Measurements from ENCODE around the gene KRI1.

KRI1 gene

DNA sequence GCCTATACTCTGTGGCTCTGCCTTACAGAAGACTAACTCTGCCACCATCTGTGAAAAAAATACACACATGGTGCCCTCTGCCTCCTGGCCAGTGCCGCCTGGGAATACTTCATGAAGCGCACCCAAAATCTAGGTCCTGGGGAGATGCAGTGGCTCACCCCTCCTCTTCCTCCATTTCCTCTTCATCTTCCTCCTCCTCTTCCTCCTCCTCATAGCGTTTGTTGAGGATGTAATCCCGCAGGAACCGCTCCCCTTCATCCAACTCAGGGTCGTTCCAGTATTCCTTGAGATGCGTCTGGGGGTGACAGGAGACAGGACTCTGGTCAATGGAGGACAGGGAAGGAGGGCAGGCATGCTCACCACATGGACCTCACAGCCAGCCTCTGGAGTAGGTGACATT lies 5.7 kb downstream of the KRI1 start:
- TF ChIP-seq, protein P1, sequence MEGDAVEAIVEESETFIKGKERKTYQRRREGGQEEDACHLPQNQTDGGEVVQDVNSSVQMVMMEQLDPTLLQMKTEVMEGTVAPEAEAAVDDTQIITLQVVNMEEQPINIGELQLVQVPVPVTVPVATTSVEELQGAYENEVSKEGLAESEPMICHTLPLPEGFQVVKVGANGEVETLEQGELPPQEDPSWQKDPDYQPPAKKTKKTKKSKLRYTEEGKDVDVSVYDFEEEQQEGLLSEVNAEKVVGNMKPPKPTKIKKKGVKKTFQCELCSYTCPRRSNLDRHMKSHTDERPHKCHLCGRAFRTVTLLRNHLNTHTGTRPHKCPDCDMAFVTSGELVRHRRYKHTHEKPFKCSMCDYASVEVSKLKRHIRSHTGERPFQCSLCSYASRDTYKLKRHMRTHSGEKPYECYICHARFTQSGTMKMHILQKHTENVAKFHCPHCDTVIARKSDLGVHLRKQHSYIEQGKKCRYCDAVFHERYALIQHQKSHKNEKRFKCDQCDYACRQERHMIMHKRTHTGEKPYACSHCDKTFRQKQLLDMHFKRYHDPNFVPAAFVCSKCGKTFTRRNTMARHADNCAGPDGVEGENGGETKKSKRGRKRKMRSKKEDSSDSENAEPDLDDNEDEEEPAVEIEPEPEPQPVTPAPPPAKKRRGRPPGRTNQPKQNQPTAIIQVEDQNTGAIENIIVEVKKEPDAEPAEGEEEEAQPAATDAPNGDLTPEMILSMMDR (IDR thresholded peaks at IDR 0.05; ENCODE audit: insufficient read depth, low read length, missing control alignments) = no peak
- ChIA-PET POLR2A (no interaction called here), CTCF (interaction anchor here (1.3 to 3.8 kb wide), 3 partner anchors 9 to 144 kb away, joined by 3 to 14 read pairs (median 4); no protein-coding TSS in a partner anchor)
- no peak for DNase-seq (ENCODE audit: low read depth, low spot score)
- H3K4me3 ChIP-seq (ENCODE audit: low read depth, low read length) = no peak overlapping the region

DNA sequence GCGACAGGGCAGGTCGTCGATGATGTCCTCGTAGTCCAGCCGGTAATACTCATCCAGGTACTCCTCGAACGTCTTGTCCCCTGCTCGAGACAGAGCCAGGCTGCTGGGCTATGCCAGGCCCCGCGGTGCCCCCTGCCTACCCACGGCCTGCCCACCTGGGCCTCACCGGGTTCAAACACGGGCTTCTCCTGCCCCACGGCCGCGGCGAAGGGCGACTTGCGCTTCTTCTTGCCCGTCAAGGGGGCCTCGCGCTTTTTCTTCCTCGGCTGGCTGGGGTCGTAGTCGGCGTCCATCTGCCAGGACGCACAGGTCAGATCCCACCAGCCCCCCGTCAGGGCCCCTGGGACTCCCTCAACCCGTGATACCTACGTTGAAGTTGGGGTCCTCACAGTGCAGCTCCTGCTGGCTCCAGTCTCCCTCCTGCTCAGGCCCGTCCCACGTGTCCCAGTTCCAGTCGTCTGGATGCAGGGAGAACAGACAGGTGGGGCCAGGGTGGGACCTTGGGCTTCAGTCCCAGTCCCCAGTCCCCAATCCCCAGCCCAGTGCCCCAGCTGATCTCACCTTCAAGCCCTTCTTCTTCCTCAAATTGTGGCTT lies 8.1 kb downstream of the KRI1 start:
- CTCF ChIA-PET = interaction anchor here (0.6 kb wide), 1 partner anchor 160 kb away, joined by 3 read pairs; no protein-coding TSS in a partner anchor

DNA sequence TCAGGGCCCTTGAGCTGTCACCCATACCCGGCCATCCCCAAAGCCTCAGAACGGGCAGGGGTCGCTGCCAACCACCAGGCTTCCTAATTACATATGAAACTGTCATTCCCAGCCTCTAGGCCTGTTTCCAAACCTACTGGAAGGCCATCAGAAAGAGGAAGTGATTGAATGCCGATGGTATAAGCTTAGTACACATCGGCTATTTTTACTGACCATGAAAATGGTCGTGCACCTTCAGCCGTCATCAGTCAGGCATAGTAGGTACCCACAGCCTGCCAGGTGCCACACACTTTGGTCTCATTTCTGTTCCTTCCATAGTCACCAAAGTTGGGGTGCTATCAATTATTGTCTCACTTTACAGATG lies 10.2 kb downstream of the KRI1 start:
- TF ChIP-seq, protein P1 (IDR thresholded peaks at IDR 0.05; ENCODE audit: insufficient read depth, low read length, missing control alignments) = no peak
- CTCF ChIA-PET = interaction anchor here (0.9 to 1.5 kb wide), 6 partner anchors 10 to 89 kb away, joined by 3 to 6 read pairs (median 3); partner anchors contain the start of gene KRI1
- POLR2A ChIA-PET = no interaction called here

More for the DNA sequence above, 8.1 kb downstream of the KRI1 start:
- no peak overlapping the region for H3K4me3 ChIP-seq (ENCODE audit: low read depth, low read length)
- DNase-seq (ENCODE audit: low read depth, low spot score) = no peak
- TF ChIP-seq, protein P1 (IDR thresholded peaks at IDR 0.05; ENCODE audit: insufficient read depth, low read length, missing control alignments) = no peak
- POLR2A ChIA-PET = interaction anchor here (0.7 kb wide), 1 partner anchor 32 kb away, joined by 3 read pairs; no protein-coding TSS in a partner anchor

DNA sequence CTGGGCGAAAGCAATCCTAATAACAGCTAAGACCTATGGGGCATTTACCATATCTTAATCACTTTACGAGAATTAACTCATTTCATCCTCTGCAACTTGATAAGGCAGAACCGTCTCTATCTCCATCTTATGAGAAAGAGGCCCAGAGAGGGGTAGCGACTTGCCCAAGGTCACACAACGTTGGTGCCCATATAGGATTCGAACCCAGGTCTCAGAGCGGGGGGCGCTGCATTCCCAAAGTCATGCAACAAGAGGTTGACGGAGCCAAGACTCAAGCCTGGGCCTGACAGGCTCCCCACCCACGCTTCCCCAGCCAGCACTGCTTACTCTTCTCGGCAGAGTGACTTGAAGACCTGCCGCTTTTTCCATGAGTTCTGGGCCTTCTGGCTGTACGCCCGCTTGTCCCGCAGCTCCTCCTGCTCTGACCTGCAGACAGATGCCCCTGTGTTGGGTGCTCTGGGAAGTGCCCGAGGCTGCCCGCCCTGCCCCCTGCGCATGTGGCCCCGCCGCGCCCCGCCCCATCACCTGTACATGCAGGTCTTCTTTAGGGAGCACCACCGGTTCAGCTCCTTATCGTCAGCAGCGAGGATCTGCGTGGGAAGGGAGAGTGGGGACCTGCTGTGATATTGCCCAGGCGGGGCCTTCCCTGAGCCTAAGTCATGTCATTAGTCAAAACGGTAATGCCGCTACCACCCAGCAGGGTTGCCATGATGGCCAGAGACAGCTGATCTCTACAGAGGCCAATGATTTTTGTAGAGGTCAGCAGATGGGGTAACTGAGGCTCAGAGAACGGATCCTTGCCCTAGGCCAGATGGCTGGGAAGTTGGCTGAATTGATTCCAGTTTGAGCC lies 10.8 kb downstream of the KRI1 start:
- ChIA-PET CTCF (interaction anchor here (1.1 to 1.7 kb wide), 6 partner anchors 14 to 89 kb away, joined by 3 to 6 read pairs (median 4); no protein-coding TSS in a partner anchor), POLR2A (no interaction called here)
- no peak overlapping the region for H3K4me3 ChIP-seq (ENCODE audit: low read depth, low read length)
- TF ChIP-seq, protein P1 (IDR thresholded peaks at IDR 0.05; ENCODE audit: insufficient read depth, low read length, missing control alignments) = no peak
- no peak for DNase-seq (ENCODE audit: low read depth, low spot score)

More for the DNA sequence above, 10.2 kb downstream of the KRI1 start:
- DNase-seq (ENCODE audit: low read depth, low spot score) = no peak
- no peak overlapping the region for H3K4me3 ChIP-seq (ENCODE audit: low read depth, low read length)

DNA sequence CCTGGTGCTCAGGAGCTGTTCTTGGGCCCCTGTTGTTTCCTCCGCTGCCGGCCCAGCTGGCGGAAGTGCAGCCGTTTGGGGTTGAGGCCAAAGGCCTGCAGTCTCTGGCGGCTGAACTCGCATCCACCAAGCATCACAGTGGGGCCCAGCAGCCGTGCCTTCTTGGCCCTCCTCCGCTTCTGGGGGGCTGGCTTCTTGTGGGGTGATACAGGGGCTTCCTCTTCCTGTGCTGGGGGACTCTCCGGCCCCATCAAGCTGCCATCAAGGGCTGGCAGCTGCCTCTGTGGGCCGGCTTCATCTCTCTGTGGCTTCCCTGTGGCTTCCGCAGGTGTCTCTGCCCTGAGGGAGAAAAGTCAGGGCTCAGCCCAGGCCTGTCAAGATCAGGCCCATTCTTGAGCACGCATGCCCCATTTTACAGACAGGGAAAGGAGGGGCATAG lies 11.8 kb downstream of the KRI1 start:
- ChIA-PET CTCF (interaction anchor here (1.1 to 1.7 kb wide), 4 partner anchors 13 to 90 kb away, joined by 4 to 5 read pairs (median 4); no protein-coding TSS in a partner anchor), POLR2A (no interaction called here)
- no peak for DNase-seq (ENCODE audit: low read depth, low spot score)
- TF ChIP-seq, protein P1 (IDR thresholded peaks at IDR 0.05; ENCODE audit: insufficient read depth, low read length, missing control alignments) = no peak
- no peak overlapping the region for H3K4me3 ChIP-seq (ENCODE audit: low read depth, low read length)

Measured in AG04449 (cell line).